ENCODE data around the gene SUSD3. TPM values are rescaled to one million over a fixed set of nuclear protein-coding genes. Genes with fewer than 3 reads are reported as not detected.
"Not testable (repeated sequence)": the region's sequence is repeated elsewhere in the genome, so short reads cannot be mapped to it uniquely, and the experiment has no call there.

The SUSD3 gene
- total and polyA plus RNA-seq, 5 donors from 2014 or later = 68.7 to 229 (median 205) TPM

GRCh38 chr9:93015190-93015589 is 43.3 kb upstream of the SUSD3 start:
- H3K4me1 Mint-ChIP-seq = peaks cover 6 to 33% (median 10%) of the 10 kb centered on the region in 4 donors
- H3K27ac Mint-ChIP-seq = not testable (repeated sequence)

GRCh38 chr9:93017621-93018020 is 40.9 kb upstream of the SUSD3 start:
- Mint-ChIP-seq H3K4me1 (peaks cover 5 to 51% (median 8%) of the 10 kb centered on the region in 4 donors), H3K27ac (peak overlapping the region in 2 of 3 donors; percentile 34 to 58), H3K4me3 (no peak overlapping the region), H3K9me3 (no peaks in the 10 kb centered on the region), H3K27me3 (no peaks in the 10 kb centered on the region), H3K36me3 (peaks cover 40% of the 10 kb centered on the region)
- Histone ChIP-seq H3K9me3 (ENCODE audit: control insufficient read depth in 2 of 2, low read length in 2 of 2) (no peaks in the 10 kb centered on the region), H3K27me3 (ENCODE audit: control insufficient read depth, insufficient read depth, low read length) (no peaks in the 10 kb centered on the region), H3K27ac (ENCODE audit: insufficient read depth, low read length, poor library complexity, severe bottlenecking) (no peak overlapping the region), H3K4me3 (ENCODE audit: low read depth, low read length) (no peak overlapping the region), H3K4me1 (ENCODE audit: control insufficient read depth, insufficient read depth, low read length, poor library complexity, severe bottlenecking) (peaks cover 23% of the 10 kb centered on the region), H3K36me3 (ENCODE audit: control insufficient read depth, insufficient read depth, low read length) (peaks cover 94% of the 10 kb centered on the region)
- ATAC-seq (ENCODE audit: low read depth in 2 of 2) = no peak
- DNase-seq = no peak

More at GRCh38 chr9:93015190-93015589, 43.3 kb upstream of the SUSD3 start:
- H3K9me3 ChIP-seq (ENCODE audit: control insufficient read depth in 2 of 2, low read length in 2 of 2); H3K27me3 Mint-ChIP-seq; ATAC-seq (ENCODE audit: low read depth in 2 of 2); H3K4me3 Mint-ChIP-seq; H3K4me1 ChIP-seq (ENCODE audit: control insufficient read depth, insufficient read depth, low read length, poor library complexity, severe bottlenecking); H3K27ac ChIP-seq (ENCODE audit: insufficient read depth, low read length, poor library complexity, severe bottlenecking); H3K27me3 ChIP-seq (ENCODE audit: control insufficient read depth, insufficient read depth, low read length); DNase-seq; H3K4me3 ChIP-seq (ENCODE audit: low read depth, low read length); H3K9me3 Mint-ChIP-seq: not testable (repeated sequence)
- H3K36me3 Mint-ChIP-seq = peaks cover 36% of the 10 kb centered on the region
- peaks cover 87% of the 10 kb centered on the region for H3K36me3 ChIP-seq (ENCODE audit: control insufficient read depth, insufficient read depth, low read length)

GRCh38 chr9:93020151-93020550 is 38.4 kb upstream of the SUSD3 start:
- peaks cover 37% of the 10 kb centered on the region for H3K4me1 ChIP-seq (ENCODE audit: control insufficient read depth, insufficient read depth, low read length, poor library complexity, severe bottlenecking)
- Mint-ChIP-seq H3K36me3 (peaks cover 36% of the 10 kb centered on the region), H3K4me1 (peaks cover 8 to 63% (median 14%) of the 10 kb centered on the region in 4 donors), H3K27ac (peak overlapping the region in 2 of 3 donors; percentile 77 to 81), H3K9me3 (no peaks in the 10 kb centered on the region), H3K4me3 (no peak overlapping the region), H3K27me3 (no peaks in the 10 kb centered on the region)
- DNase-seq (no peak), ATAC-seq (ENCODE audit: low read depth in 2 of 2) (no peak)
- H3K9me3 ChIP-seq (ENCODE audit: control insufficient read depth in 2 of 2, low read length in 2 of 2) = no peaks in the 10 kb centered on the region
- peaks cover 92% of the 10 kb centered on the region for H3K36me3 ChIP-seq (ENCODE audit: control insufficient read depth, insufficient read depth, low read length)
- H3K27ac ChIP-seq (ENCODE audit: insufficient read depth, low read length, poor library complexity, severe bottlenecking) = peak overlapping the region; percentile 55
- H3K4me3 ChIP-seq (ENCODE audit: low read depth, low read length) = no peak overlapping the region
- no peaks in the 10 kb centered on the region for H3K27me3 ChIP-seq (ENCODE audit: control insufficient read depth, insufficient read depth, low read length)

GRCh38 chr9:93020771-93021670 is 37.5 kb upstream of the SUSD3 start:
- Mint-ChIP-seq H3K4me1 (peaks cover 12 to 71% (median 19%) of the 10 kb centered on the region in 4 donors), H3K27me3 (no peaks in the 10 kb centered on the region), H3K9me3 (no peaks in the 10 kb centered on the region), H3K4me3 (no peak overlapping the region), H3K27ac (peak overlapping the region; percentile 77 to 86 (median 81)), H3K36me3 (peaks cover 39% of the 10 kb centered on the region)
- no peaks in the 10 kb centered on the region for H3K27me3 ChIP-seq (ENCODE audit: control insufficient read depth, insufficient read depth, low read length)
- ATAC-seq (ENCODE audit: low read depth in 2 of 2) (peak; percentile 6 to 56), DNase-seq (peak in 2 of 3 donors; percentile 47 to 52)
- peaks cover 89% of the 10 kb centered on the region for H3K36me3 ChIP-seq (ENCODE audit: control insufficient read depth, insufficient read depth, low read length)
- H3K4me1 ChIP-seq (ENCODE audit: control insufficient read depth, insufficient read depth, low read length, poor library complexity, severe bottlenecking) = peaks cover 46% of the 10 kb centered on the region
- H3K9me3 ChIP-seq (ENCODE audit: control insufficient read depth in 2 of 2, low read length in 2 of 2) = no peaks in the 10 kb centered on the region
- peak overlapping the region; percentile 55 for H3K27ac ChIP-seq (ENCODE audit: insufficient read depth, low read length, poor library complexity, severe bottlenecking)
- no peak overlapping the region for H3K4me3 ChIP-seq (ENCODE audit: low read depth, low read length)

- H3K4me3 Mint-ChIP-seq = no peak overlapping the region
- H3K4me1 Mint-ChIP-seq = peaks cover 12 to 82% (median 21%) of the 10 kb centered on the region in 4 donors
- no peak for ATAC-seq (ENCODE audit: low read depth in 2 of 2)
Observed at GRCh38 chr9:93022066-93022465, 36.4 kb upstream of the SUSD3 start.

GRCh38 chr9:93022721-93023520 is 35.6 kb upstream of the SUSD3 start:
- Histone ChIP-seq H3K9me3 (ENCODE audit: control insufficient read depth in 2 of 2, low read length in 2 of 2) (no peaks in the 10 kb centered on the region), H3K4me1 (ENCODE audit: control insufficient read depth, insufficient read depth, low read length, poor library complexity, severe bottlenecking) (peaks cover 65% of the 10 kb centered on the region), H3K27ac (ENCODE audit: insufficient read depth, low read length, poor library complexity, severe bottlenecking) (peak overlapping the region; percentile 45), H3K27me3 (ENCODE audit: control insufficient read depth, insufficient read depth, low read length) (no peaks in the 10 kb centered on the region), H3K4me3 (ENCODE audit: low read depth, low read length) (no peak overlapping the region), H3K36me3 (ENCODE audit: control insufficient read depth, insufficient read depth, low read length) (peaks cover 77% of the 10 kb centered on the region)
- ATAC-seq (ENCODE audit: low read depth in 2 of 2) (no peak), DNase-seq (no peak)
- H3K9me3 Mint-ChIP-seq = no peaks in the 10 kb centered on the region
- H3K4me1 Mint-ChIP-seq = peaks cover 12 to 88% (median 30%) of the 10 kb centered on the region in 4 donors
- peak overlapping the region in 1 of 4 donors; percentile 15 for H3K4me3 Mint-ChIP-seq
- no peaks in the 10 kb centered on the region for H3K27me3 Mint-ChIP-seq
- H3K27ac Mint-ChIP-seq = peak overlapping the region; percentile 73 to 96 (median 89)
- peaks cover 40% of the 10 kb centered on the region for H3K36me3 Mint-ChIP-seq

More at GRCh38 chr9:93022066-93022465, 36.4 kb upstream of the SUSD3 start:
- H3K9me3 Mint-ChIP-seq = no peaks in the 10 kb centered on the region
- Histone ChIP-seq H3K36me3 (ENCODE audit: control insufficient read depth, insufficient read depth, low read length) (peaks cover 85% of the 10 kb centered on the region), H3K4me3 (ENCODE audit: low read depth, low read length) (no peak overlapping the region), H3K27ac (ENCODE audit: insufficient read depth, low read length, poor library complexity, severe bottlenecking) (peak overlapping the region; percentile 45), H3K4me1 (ENCODE audit: control insufficient read depth, insufficient read depth, low read length, poor library complexity, severe bottlenecking) (peaks cover 56% of the 10 kb centered on the region), H3K9me3 (ENCODE audit: control insufficient read depth in 2 of 2, low read length in 2 of 2) (no peaks in the 10 kb centered on the region), H3K27me3 (ENCODE audit: control insufficient read depth, insufficient read depth, low read length) (no peaks in the 10 kb centered on the region)
- no peak for DNase-seq
- H3K27ac Mint-ChIP-seq = peak overlapping the region in 1 of 3 donors; percentile 81
- H3K36me3 Mint-ChIP-seq = peaks cover 41% of the 10 kb centered on the region
- no peaks in the 10 kb centered on the region for H3K27me3 Mint-ChIP-seq

- peak overlapping the region in 2 of 3 donors; percentile 96 for H3K27ac Mint-ChIP-seq
- H3K27me3 Mint-ChIP-seq = no peaks in the 10 kb centered on the region
- H3K9me3 ChIP-seq (ENCODE audit: control insufficient read depth in 2 of 2, low read length in 2 of 2) = no peaks in the 10 kb centered on the region
- H3K9me3 Mint-ChIP-seq = no peaks in the 10 kb centered on the region
- peaks cover 71% of the 10 kb centered on the region for H3K36me3 ChIP-seq (ENCODE audit: control insufficient read depth, insufficient read depth, low read length)
- H3K4me3 Mint-ChIP-seq = no peak overlapping the region
- DNase-seq = no peak
- peaks cover 70% of the 10 kb centered on the region for H3K4me1 ChIP-seq (ENCODE audit: control insufficient read depth, insufficient read depth, low read length, poor library complexity, severe bottlenecking)
- H3K4me1 Mint-ChIP-seq = peaks cover 16 to 90% (median 33%) of the 10 kb centered on the region in 4 donors
- no peak overlapping the region for H3K4me3 ChIP-seq (ENCODE audit: low read depth, low read length)
- no peak for ATAC-seq (ENCODE audit: low read depth in 2 of 2)
- no peaks in the 10 kb centered on the region for H3K27me3 ChIP-seq (ENCODE audit: control insufficient read depth, insufficient read depth, low read length)
- H3K36me3 Mint-ChIP-seq = peaks cover 40% of the 10 kb centered on the region
- peak overlapping the region; percentile 45 for H3K27ac ChIP-seq (ENCODE audit: insufficient read depth, low read length, poor library complexity, severe bottlenecking)
Observed at GRCh38 chr9:93023521-93023815, 35.0 kb upstream of the SUSD3 start.

Data from CD4-positive, CD25-positive, alpha-beta regulatory T cell (primary cell).